ENCODE measurements around the gene DIP2C.

GRCh38 chr10:474406-474805 is 215.1 kb downstream of the DIP2C start:
- TF ChIP-seq EZH2phosphoT487 (IDR thresholded peaks at IDR 0.05) (no peak), EZH2 (IDR thresholded peaks at IDR 0.05) (no peak)
- TF ChIP-seq, protein P1, sequence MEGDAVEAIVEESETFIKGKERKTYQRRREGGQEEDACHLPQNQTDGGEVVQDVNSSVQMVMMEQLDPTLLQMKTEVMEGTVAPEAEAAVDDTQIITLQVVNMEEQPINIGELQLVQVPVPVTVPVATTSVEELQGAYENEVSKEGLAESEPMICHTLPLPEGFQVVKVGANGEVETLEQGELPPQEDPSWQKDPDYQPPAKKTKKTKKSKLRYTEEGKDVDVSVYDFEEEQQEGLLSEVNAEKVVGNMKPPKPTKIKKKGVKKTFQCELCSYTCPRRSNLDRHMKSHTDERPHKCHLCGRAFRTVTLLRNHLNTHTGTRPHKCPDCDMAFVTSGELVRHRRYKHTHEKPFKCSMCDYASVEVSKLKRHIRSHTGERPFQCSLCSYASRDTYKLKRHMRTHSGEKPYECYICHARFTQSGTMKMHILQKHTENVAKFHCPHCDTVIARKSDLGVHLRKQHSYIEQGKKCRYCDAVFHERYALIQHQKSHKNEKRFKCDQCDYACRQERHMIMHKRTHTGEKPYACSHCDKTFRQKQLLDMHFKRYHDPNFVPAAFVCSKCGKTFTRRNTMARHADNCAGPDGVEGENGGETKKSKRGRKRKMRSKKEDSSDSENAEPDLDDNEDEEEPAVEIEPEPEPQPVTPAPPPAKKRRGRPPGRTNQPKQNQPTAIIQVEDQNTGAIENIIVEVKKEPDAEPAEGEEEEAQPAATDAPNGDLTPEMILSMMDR (IDR thresholded peaks at IDR 0.05) = no peak

Data from neural progenitor cell (in vitro differentiated cells).